DLD1 (cell line): ENCODE data around the gene TEDDM1.

ENCODE experiments used
- in situ Hi-C: cut with HindIII; loops from 2 replicates; pipeline ENCODE4 v1.10.0; 2017; ENCODE audit warnings: low sequenced_read_pairs

Gene TEDDM1

DNA sequence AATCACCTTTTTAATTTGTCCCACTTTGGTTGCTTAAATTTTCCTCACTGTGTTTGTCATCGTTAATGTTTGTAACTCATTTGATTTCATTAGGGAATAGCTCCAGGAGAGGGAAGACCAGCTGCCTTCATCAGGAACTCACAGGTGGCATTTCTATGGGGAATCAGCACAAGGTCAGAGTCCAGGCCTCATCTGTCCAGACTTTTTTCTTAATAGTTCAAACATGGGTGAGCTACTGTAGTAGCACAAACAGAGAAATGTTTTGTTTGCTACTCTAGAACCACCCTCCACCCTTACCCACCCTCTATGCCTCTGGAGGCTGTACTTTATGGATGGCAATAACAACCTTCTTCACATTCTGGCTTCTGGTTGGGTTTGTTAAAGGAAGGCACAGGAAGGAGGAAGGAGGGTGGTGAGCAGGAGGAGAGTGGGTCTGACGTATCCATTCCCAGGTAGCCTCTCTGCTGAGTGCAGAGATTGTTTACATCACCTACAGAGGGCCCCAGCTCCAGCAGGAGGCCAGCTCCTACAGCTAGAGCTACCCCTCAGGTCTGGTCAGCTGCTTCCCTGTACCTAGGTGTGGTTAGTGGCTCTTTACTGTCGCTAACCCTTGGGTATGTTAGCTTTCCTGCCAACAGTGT, 8.1 kb upstream of the TEDDM1 start:
- in situ Hi-C loops, result no loop called here

DNA sequence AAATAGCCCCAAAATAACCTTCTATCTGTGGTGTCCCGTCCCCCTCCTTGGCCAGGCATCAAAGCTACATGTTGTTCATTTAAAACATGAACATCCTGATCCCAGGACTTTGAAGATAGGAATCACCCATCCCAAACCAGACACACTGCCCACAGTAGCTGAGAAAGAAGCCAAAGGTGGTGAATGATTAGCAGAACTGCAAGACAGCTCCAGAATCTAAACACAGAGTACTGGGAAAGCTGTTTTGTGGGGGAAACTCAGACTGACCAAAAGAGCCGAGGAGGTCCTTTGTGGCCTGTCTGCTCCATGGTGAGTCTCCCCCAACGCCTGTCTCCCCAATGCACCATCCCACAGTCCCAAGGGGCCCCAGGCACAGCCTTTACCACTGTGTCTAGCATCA, 7.3 kb upstream of the TEDDM1 start:
- in situ Hi-C loops, result no loop called here

DNA sequence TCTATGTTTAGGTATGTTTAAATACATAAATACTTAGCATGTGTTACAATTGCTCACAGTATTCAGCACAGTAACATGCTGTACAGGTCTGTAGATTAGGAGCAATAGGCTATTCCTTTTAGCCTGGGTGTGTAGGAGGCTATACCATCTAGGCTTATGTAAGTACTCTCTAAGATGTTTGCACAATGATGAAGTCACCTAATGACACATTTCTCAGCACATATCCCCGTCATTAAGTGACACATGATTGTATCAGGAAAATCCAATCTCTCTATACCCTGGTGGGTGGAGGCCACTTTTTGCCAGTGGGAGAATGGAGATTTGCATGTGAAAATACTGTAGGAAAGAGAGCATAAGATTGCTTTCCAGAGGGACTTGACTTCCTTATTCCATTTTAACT, 5.5 kb upstream of the TEDDM1 start:
- in situ Hi-C loops, result no loop called here

DNA sequence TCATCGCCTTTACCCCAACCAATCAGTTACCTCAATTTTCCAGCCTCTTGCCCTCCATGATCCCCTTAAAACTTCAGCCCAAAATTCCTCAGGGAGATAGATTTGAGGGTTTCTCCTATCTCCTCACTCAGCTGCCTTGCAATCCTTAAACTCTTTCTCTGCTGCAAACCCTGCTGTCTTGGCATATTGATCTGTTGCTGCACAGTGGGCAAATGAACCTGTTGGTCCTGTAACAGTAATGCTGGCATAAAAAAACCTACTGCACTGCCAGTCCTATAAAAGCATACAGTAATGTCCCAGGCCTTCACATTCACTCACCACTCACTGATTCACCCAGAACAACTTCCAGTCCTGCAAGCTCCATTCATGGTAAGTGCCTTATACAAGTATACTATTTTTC, 5.1 kb upstream of the TEDDM1 start:
- in situ Hi-C loops, result no loop called here

DNA sequence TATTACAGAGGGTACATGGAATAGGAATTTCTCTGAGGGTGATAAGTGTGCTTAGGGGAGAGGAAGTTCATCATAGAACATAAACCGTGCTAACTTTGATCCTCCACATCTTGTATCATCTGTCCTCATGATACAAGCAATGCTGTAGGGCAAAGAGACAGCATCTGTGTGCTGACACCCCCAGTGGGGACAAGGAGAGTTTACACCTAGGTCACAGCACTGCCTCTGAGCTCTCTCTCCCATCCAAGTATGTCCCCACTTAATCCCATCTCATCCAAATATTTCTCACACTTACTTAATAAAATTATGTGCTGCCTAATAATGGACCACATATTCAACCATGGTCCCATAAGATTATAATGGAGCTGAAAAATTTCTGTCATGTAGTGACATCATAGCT, 4.3 kb upstream of the TEDDM1 start:
- in situ Hi-C loops, result no loop called here

DNA sequence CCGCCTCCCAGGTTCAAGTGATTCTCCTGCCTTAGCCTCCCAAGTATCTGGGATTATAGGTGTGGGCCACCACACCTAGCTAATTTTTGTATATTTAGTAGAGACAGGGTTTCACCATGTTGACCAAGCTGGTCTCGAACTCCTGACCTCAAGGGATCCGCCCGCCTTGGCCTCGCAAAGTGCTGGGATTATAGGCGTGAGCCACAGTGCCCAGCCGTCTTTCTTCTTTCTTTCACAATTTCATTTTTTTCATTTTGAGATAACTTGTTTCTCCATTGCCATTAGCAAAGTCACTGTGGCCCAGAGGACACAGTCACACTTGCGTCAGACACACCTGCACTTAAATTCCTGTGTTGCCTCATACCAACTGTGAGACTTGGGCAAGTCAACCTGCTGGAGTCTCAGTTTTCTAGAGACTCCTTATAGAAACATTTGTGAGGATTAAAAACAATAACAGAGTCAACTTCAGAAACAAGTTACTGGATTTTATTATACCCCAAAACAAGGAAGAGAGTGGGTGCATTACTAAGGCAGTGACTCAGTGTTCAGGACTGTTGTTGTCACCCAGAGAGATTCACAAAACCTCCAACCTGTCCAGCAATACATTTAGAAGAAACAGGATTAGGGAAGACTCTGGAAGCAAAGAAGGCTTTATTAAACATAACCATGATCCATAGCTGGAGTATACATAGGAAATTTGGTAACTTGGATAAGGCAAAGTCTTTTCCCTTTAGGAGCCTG, 2.6 kb downstream of the TEDDM1 start:
- in situ Hi-C loops, result loop anchor here (5.0 kb wide), 1 partner anchor 311 kb away; no protein-coding TSS in a partner anchor

DNA sequence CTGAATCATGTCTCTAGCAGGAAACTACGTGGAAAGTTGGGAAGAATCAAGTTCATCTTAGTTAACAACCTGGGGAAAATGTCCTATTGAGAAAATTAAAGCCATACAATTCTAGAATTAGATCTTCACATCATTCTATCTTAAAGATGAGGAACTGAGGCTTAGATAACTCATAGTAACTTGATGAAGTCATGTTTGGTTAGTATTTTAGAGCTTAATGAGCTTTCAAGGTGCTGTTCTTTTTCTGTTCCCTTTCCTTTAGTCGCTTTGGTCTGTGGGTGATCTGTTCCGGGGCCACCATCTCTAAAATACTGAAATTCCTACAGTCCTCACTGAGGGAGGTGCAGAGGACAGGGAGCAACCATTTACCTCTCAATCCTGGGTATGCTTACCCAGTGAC, 4.6 kb downstream of the TEDDM1 start:
- in situ Hi-C loops, result loop anchor here (5.0 kb wide), 1 partner anchor 309 kb away; no protein-coding TSS in a partner anchor

DNA sequence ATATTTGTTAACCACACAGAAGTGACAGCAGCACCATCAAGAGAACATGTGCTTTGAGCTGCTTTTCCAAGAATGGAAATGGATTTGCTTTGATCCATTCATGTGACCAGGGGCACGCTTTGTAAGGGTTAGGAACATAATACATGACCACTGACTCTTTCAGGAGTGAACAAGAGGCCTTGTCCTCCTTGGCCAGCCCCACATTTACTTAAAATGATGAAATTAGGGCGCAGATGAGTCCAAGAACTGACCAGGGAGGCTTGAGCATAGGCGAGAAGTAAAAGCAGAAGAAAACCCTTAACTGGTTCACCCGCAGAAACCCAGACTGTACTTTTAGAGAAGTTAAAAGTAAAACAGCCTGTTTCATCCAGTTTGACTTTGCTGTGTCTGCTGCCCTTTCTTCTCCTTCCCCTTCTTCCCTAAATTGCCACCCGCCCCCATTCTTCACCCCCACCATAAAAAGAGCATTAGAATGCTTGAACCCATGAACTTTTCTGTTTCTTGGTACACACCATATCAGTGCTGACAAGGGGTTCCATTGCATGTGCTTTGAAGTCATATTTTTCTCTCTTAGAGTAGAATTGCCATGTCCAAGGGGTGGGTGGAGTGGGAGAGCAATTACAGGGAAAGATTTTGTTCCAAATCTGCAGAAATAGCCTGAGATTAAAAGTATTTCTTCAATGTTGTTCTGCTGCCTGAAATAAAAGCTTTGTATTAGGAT, 6.3 kb downstream of the TEDDM1 start:
- in situ Hi-C loops, result no loop called here

DNA sequence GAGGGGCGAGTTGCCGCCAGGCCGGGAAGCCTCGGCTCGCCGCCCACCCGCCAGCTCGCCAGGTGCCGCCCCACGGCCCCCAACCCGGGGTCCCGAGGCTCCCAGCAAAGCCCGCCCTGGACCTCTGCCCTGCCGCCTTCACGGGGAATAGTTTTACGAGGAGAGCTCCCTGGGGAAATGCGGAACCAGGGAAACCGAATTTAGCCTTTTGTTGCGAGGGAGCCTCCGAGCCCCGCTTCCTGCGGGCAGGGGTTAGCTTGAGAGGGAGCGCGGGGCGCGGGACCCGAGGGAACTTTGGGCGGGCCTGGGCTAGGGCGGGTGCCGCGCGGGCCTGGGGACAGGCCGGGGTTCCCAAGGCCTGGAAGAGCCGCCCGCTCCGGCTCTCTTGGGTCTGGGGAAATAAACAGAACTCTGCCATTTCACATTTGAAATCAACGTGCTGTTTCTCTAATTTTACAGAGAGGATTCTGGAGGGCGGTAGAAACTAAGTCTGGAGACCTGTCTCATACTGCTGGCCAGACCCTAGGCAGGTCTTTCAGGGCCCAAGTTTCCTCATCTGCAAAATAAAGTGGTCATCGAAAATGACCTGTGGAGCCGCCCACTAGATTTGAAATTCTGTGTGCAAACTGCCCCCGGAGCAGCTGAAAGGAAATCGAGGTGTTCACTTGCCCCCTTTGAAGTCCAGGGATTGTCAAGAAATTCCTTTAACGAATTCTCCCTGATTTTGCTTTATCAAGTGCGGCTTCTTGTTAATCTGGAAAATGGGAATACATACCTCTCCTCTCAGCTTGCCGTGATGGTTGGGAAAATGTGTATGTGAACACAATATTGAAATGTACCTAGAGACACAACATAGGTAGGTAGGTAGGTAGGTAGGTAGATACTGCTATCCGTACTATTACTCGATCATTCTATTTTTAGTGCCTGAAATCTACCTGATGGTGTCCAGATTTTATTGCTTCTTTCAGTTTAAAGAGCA, 8.1 kb downstream of the TEDDM1 start:
- in situ Hi-C loops, result no loop called here

DNA sequence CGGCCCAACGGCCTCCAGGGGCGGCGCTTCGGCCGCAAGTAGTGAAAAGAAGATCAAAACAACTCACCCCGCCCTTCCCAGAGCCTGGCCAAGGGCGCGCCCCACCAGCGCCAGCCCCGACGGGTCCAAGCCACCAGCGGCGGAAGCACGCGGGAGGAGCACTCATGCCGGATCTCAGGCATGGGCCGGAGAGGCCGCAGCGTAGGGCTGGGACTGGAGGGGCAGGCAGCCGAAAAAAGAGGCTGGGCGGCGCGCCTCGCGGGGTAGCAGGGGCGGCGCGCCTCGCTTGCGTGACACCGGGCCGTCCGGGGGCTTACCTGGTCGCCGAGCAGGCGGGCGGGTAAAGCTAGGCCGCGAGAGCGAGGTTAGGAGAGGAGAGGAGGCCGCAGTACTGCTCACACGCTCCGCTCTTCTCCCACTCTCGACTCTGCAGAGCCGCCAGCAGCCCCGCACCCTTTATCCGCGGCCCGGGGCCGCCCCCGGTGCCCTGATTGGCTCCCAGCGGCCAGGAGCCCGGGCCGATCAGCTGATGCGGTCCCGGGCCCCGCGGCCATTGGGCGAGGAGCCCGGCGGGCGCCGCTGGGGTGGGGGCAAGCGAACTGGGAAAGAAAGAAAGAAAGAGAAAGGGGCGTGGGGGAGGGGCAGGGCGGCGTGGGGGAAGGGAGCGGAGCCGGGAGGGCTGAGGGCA, 9.0 kb downstream of the TEDDM1 start, which contains the start of gene GLUL:
Gene GLUL, minus strand, starts transcription at position 429 of the 688 bp plus-strand sequence. CDS start 3,053 bp downstream, outside the sequence.
- in situ Hi-C loops, result no loop called here

DNA sequence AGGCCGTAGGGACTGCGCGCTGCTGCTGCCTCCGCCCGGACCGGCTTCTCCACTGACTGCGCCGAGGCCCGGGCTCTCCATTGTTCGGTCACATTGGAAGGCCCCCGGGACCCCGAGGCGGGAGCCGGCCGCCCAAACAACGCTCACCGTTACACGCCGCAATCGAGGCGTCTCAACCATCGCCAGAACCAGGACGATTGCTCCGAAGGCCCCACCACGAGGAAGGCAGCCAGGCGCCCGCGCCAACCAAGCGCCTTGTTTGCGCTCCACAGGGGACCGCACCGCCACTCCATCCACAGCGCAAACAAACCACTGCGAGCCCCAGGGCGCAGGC, 9.5 kb downstream of the TEDDM1 start:
- in situ Hi-C loops, result no loop called here

DNA sequence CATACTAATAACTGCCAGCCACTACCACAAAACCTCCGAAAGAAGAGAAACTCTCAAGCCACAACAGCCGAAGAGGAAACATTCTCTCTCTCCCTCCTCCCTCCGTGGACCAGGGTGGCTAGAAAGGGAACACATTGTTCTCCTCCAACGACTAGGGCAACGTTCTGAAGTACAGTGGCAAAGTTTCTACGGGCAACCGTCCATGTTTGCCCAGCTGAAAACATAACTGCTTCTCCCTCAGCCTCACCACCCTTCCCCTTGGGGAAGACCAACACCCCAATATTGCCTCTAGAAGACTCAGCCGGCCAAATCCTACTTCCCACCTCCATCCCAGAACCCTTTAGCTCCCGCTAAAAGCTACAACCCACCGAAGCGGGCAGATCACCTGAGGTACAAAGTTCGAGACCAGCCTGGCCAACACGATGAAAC, 10.8 kb downstream of the TEDDM1 start:
- in situ Hi-C loops, result no loop called here

DNA sequence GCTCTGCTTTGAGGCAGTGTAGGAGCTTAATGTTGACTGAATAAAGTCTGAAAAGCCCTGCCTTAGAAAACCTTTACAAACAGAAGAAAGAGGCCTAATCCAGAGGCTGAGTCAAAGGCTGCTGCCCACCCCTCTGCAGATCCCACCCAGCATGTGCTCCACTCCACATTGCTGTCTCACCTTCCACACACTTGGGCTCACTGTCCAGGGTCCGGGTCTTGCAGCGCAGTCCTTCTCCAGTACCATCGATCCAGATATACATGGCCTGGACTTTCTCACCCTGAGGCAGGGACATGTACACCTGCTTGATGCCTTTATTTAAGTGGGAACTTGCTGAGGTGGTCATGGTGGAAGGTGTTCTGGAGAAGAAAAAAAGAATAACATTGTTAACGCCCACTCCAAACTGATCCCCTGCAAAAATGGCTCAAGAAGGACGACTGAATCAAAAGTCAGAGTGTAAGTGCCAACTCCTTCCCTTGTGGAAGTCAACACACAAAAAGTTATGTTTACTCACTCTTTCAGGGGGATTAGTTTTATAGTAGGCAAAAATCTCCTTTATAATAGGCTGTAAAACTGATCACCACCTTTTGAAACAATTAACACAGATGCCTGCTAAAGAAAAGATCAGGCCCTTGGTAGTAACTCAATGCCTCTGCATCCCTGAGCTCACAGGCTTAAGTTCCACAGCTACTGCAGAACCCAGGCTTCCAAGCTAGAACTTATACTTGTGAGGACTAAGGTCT, 11.9 kb downstream of the TEDDM1 start:
- in situ Hi-C loops, result no loop called here

DNA sequence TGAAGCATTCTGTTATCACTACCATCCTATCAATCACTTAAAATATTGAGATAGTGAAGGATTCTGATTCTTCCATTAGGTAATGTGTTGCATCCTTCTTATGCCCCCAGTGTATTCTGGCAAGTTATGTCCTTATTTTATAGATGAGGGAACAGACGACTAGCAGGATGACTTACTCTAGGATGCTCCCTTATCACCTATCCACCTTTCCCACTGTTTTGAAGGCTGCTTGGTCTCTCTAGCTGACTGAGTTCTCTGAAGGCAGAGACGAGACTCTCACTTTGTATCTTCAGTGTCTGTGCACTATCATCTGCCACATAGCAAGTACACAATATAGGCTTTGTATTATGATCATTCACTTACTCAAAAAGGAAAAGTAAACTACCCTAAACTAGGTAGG, 12.9 kb downstream of the TEDDM1 start:
- in situ Hi-C loops, result no loop called here

DNA sequence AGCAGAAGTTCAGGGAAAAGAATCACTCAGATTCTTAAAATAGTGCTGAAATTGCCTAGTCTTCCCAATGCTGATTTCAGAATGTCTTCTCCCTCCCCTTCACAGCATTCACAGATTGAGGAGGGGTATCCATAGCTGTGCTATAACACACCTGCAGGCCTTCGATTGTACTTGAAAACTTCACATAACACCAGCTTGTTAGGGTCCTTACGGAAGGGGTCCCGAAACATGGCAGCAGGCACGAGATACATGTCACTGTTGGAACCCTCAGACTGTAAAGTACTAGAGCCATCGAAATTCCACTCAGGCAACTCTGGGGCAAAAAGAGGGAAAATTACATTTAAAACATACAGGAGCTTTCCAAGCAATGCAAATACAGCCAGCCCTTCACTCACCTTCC, 13.5 kb downstream of the TEDDM1 start:
- in situ Hi-C loops, result no loop called here

DNA sequence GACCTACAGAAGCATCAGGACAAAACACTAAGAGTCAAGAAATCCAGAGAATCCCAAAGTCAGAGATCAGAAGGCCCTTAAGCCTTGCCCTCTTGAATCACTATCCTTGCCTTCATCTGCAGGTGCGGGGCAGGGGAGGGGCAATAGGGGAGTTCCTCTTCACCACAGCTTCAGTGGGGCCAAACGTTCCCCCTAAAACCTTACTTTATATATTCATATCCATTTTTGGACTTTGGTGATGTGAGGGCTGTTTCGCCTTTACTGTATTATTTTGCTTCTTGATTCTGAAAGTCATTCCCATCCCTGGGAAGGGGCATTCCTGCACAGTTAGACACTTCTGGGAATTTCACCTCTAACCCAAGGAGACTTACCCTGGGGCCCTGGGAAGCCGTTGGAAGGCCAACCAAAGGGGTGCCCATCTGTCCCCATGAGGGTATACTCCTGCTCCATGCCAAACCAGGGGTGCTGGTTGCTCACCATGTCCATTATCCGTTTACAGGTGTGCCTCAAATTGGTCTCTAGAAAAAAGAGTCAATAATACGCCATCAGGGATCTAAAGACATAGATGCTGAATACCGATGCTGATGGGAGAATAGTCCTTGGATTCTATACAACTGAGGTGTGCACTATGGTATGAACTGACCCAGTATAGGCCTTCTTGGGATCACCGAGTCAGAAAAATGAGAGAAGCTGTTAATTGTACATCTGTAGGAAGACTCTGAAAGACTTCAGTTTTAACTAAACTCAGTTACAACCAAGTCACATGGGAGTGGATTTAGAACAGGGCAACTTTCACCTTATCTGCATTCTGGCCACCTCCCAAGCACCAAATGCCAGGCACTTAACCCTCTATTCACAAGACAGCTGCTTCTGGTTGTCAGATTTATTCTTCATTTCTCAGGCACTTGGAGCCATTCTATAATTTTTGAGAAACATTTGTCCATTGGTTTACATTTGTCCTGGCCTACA, 14.3 kb downstream of the TEDDM1 start:
- in situ Hi-C loops, result no loop called here

DNA sequence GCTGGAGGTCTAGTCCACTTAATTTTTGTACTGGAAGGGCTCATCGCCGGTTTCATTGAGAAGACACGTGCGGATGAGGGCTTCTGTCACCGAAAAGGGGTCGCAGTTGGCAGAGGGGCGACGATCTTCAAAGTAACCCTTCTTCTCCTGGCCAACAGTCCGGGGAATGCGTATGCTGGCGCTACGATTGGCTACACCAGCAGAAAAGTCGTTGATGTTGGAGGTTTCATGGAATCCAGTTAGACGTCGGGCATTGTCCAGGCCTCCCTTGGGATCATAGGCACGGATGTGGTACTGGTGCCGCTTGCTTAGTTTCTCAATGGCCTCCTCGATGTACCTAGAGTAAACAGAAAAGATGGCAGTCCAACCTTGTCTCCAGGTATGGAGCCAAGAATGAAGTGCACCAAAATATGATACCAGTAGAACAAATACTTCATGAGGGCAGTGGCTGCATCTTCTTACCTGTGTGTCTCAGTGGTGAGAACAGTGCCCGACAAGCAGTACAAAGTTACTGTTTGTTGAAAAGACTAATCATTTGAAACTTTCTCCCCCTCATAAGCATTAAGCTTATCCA, 16.0 kb downstream of the TEDDM1 start:
- in situ Hi-C loops, result no loop called here

DNA sequence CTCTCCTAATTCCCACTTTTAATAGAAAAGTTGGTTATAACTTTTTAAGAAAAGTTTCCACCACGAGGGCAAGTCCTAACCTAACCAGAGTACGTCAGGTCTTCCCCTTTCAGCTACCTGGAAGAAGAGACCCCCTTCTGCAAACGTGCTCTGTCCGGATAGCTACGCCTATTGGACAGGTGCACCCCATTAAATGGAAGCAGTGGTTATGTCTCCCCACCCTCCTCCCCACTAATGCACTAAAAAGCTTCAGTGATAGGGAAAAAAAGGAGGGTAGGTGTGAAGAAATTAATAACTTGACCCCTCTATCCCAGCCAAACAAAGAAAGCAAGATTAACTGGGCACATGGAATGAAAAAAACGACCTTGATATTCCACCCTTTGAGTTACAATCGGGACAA, 16.5 kb downstream of the TEDDM1 start:
- in situ Hi-C loops, result no loop called here
